ENCODE data around the gene SPATA17.

The SPATA17 gene

GRCh38 chr1:217847643-217848042 lies 216.5 kb downstream of the SPATA17 start:
- no peak for DNase-seq

GRCh38 chr1:217856342-217857034 lies 225.3 kb downstream of the SPATA17 start:
- DNase-seq, result no peak

- peak in 17 of 56 donors; percentile 0 to 39 (median 7) for DNase-seq
Observed at GRCh38 chr1:217857061-217857460, 225.9 kb downstream of the SPATA17 start.

DNA sequence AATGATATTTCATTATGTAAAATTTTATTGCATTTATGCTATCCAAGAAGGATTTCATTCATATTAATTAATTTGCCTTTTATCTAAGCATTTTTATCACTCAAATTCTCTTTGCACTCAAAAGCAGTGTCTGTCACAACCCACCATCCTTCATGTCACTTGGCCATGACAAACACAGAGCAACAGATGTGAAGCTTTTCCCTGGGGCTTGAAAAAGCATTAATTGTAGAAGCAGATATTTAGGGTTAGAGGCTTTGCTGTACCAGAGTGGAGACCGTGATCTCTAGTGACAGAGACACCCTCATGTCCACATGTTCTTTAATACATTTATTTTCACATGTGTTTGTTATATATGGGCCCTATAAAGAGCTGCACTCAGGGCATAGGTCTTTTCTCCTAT lies 230.5 kb downstream of the SPATA17 start:
- DNase-seq, result no peak

- DNase-seq, result no peak
Observed at GRCh38 chr1:217867446-217867995, 236.4 kb downstream of the SPATA17 start.

GRCh38 chr1:217871955-217872354 lies 240.8 kb downstream of the SPATA17 start:
- no peak for DNase-seq

DNA sequence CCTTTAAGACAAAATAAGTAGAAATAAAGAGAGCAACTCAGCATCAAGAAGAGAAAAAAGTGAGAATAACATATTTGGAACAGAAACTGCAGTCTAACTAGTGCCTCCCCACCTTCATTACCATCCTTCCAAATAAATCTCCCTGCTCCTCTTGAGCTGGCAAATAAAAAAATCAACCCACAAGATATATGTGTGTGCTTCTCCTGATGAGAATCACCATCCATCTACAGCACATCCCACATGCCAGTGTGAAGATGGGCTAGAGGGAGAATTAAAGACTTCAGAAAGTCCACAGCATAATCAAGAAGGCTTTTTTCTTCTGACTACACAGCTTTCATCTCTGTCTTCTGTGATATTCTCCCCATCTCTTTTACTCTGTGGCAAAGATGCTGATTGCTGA lies 244.1 kb downstream of the SPATA17 start:
- DNase-seq, result no peak

- DNase-seq, result no peak
Observed at GRCh38 chr1:217876401-217876800, 245.3 kb downstream of the SPATA17 start.

DNA sequence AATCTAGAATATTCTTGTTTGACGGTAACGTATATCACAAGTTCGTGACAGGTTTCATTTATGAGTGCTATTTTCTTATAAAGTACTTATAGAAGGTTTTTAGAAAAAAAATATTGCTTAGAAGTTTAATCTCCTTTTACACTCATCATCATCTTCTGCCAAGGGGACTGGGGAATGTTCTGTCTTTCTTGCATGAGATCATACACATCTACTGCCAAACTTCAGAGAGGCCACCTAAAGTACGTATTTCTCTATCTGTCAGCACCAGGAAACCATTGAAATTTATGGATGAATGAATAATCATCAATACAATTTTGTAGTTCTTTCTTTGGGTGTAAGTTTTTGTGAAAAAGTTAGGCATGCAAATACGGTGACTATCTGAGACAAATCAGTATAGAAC lies 245.8 kb downstream of the SPATA17 start:
- no peak for DNase-seq

- DNase-seq, result no peak
Observed at GRCh38 chr1:217881131-217881543, 250.0 kb downstream of the SPATA17 start.

- DNase-seq, result no peak
Observed at GRCh38 chr1:217881607-217882332, 250.6 kb downstream of the SPATA17 start.

GRCh38 chr1:217885181-217885580 lies 254.0 kb downstream of the SPATA17 start:
- DNase-seq, result no peak

DNA sequence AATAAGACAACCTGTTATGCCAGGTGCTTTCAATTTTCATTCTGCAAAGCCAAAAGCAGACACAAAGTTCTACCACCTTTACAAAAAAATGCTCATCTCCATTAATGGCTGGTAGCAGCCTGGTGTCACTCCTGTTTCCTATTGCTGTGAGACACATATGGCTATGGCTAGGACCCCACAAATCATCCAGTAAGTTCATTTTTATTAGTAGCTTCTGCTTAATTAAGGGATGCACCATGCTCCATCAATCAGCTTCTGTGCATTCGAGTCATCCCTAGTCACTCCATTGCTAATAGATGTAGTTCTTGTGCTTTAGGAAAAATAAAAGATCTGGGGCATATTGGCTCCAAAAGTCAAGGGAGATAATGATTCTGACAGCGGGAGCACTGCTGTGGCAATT lies 257.2 kb downstream of the SPATA17 start:
- no peak for DNase-seq

- DNase-seq, result peak in 1 of 56 donors; percentile 0
Observed at GRCh38 chr1:217889401-217889800, 258.3 kb downstream of the SPATA17 start.

GRCh38 chr1:217891966-217892365 lies 260.8 kb downstream of the SPATA17 start:
- DNase-seq, result no peak

- DNase-seq, result no peak
Observed at GRCh38 chr1:217892750-217893149, 261.6 kb downstream of the SPATA17 start.

DNA sequence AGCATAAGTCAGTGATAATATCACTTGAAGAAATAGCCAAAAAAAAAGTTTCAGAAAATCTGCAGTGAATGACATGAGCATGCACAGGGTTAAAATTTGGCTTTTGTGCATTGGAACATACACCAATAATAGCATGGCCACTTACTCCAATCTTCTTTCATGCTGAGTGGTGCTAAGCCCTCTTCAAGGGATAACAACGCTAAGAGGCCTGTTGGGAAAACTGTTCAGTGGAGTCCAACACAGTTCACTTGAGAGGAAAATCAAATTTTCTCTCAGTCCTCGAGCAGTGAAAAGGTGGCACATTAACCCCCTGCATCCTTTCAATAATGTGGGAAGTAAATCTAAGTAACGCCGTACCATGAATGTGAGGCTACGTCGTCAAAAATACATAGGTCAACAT lies 264.7 kb downstream of the SPATA17 start:
- DNase-seq, result no peak

DNA sequence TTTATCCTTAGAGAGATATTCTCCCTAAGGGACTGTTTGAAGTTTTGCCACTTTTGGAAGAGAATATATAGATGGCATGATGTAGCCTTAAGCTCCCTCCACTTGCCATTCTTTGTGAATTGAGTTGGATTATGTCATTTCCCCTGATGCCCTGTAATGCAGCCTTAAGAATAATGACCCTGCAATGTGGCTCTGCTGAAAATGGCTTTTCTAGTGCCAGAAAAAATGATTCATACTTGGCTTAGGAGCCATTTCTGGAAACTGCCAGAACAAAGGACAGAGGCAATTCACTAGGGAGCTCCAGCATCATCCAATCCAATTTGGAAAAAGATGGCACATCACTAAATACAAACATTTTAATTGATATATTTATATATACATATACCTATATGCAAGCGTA lies 265.3 kb downstream of the SPATA17 start:
- no peak for DNase-seq

- DNase-seq, result no peak
Observed at GRCh38 chr1:217897100-217897499, 266.0 kb downstream of the SPATA17 start.

DNA sequence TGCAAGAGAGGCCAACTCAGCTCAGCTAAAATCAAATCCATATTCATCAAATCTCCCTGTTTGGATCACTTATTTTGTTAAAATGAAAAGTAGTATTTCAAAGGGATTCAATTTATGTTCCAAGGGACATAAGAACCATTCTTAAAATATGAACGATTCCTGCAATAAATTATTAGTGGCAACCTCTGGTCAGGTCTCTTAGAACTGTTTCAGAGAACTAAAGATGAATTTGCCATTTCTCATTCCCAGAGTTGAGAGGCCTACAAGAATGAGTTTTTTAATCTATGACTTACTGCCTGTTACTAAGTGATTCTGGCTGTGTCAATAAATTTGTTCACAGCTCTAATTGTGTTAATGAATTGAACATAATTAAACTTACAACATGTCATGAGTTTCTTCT lies 268.5 kb downstream of the SPATA17 start:
- no peak for DNase-seq

DNA sequence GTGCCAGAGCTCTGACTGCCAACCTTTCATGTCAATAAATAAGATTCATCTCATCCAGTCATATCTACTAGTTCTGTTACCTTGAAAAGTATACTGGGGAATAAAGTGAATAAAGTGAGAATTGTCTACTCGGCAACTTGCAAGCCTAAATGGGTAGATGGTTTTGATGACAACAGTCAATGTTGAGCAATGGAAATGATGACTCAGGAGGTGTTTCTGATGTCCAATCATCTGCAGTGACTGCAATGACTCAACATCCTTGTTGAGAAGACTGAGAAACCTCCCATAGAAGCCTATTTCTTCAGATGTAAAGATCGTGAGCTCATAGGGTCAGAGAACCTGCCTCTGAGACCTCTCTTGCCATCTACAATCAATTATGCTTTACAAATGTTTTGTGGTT lies 276.4 kb downstream of the SPATA17 start:
- no peak for DNase-seq

- no peak for DNase-seq
Observed at GRCh38 chr1:217910203-217910602, 279.1 kb downstream of the SPATA17 start.

DNA sequence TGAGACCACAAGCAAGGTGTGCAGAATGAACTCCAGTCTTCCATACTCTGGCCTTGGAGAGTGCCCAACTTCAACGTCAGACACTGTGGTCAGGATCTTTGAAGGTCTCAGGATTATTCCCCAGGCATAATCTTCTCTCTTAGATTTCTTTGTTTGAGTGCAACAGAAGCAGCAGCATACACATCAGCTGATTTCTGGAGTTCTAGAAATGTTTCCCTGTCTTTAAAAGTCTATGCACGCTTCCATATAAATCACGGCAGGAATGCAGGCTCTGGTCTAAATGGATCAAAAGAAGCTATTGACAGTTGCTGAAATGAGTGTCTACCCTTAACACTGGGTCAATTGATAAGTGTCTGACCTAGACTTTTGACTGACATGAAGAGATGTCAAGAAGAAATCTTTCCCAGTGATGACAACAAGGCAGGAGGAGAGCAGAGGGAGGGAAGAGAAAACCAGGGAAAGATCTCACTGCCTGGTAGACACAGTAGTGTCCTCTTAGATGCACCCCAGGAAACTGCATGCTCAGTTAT lies 279.7 kb downstream of the SPATA17 start:
- DNase-seq, result no peak

All from amygdala (tissue), 56 donors.